SK-N-SH (cell line): ENCODE measurements around the gene METTL27. TPM values are rescaled to one million over a fixed set of nuclear protein-coding genes. Genes with fewer than 3 reads are reported as not detected.

Source experiments
- CTCF ChIA-PET: fragments of 300-600, 350-600 bp; formaldehyde crosslinking; extraction: SDS; loops from one replicate; lab custom pipeline; 2021; lab: Yijun Ruan, JAX
- POLR2A ChIA-PET: fragments of 350-600 bp; sonication (Branson Sonifier 250); formaldehyde crosslinking; extraction: SDS; loops from one replicate; lab custom pipeline; 2020; ENCODE audit warnings: antibody characterized with exemption, inconsistent platforms; lab: Yijun Ruan, JAX
- DNase-seq: peaks from one replicate; pipeline ENCODE4 v3.0.0; 2012
- H2AFZ ChIP-seq: fragments of 200-600 bp; sonication (generic); 2 replicates; pipeline ENCODE4 v1.8.1; 2016; ENCODE audit warnings: antibody characterized with exemption, mild to moderate bottlenecking, low read depth
- H3F3A ChIP-seq: fragments of 200-600 bp; sonication (generic); replicated peaks from 2 replicates; pipeline ENCODE3; 2016; ENCODE audit warnings: antibody characterized with exemption, mild to moderate bottlenecking; ENCODE audit not compliant: insufficient read depth
- H3K27ac ChIP-seq, 2 experiments: fragments of 200-500 bp in 1 of 2; fragments of 200-600 bp in 1 of 2; sonication (Bioruptor generic) in 1 of 2; sonication (generic), shearing (Covaris generic) in 1 of 2; 2 replicates each; pipeline versions ENCODE4 v1.5.1 to v1.6.1; 2014 to 2016; ENCODE audit warnings: low read depth in 2 of 2, inconsistent platforms in 1 of 2, low read length in 1 of 2, mild to moderate bottlenecking in 1 of 2, mixed read lengths in 1 of 2
- H3K27me3 ChIP-seq: fragments of 200-600 bp; sonication (generic), shearing (Covaris generic); 2 replicates; pipeline ENCODE4 v1.6.1; 2016; ENCODE audit warnings: mixed run types; ENCODE audit not compliant: insufficient read depth
- H3K36me3 ChIP-seq, 2 experiments: fragments of 200-500 bp in 1 of 2; fragments of 200-600 bp in 1 of 2; sonication (Bioruptor generic) in 1 of 2; sonication (generic) in 1 of 2; replicated peaks in 1 of 2; 2 replicates each; pipeline versions ENCODE3 to v1.5.1; 2014 to 2016; ENCODE audit warnings: low read length in 1 of 2, mild to moderate bottlenecking in 1 of 2; ENCODE audit not compliant: insufficient read depth in 2 of 2, control insufficient read depth in 1 of 2
- H3K4me1 ChIP-seq, 2 experiments: fragments of 200-500 bp in 1 of 2; fragments of 200-600 bp in 1 of 2; sonication (Bioruptor generic) in 1 of 2; sonication (generic), shearing (Covaris generic) in 1 of 2; 2 replicates each; pipeline versions ENCODE4 v1.5.1 to v1.6.1; 2014 to 2016; ENCODE audit warnings: low read depth in 1 of 2, low read length in 1 of 2, mixed run types in 1 of 2; ENCODE audit not compliant: insufficient read depth in 2 of 2, control insufficient read depth in 1 of 2
- H3K4me2 ChIP-seq: fragments of 200-600 bp; sonication (generic), shearing (Covaris generic); 2 replicates; pipeline ENCODE4 v1.6.1; 2017; ENCODE audit warnings: mixed run types
- H3K4me3 ChIP-seq, 2 experiments: fragments of 200-500 bp in 1 of 2; fragments of 200-600 bp in 1 of 2; sonication (Bioruptor generic) in 1 of 2; sonication (generic), shearing (Covaris generic) in 1 of 2; 2 replicates each; pipeline versions ENCODE4 v1.5.1 to v1.8.1; 2014 to 2016; ENCODE audit warnings: low read depth in 2 of 2, inconsistent platforms in 1 of 2, low read length in 1 of 2, mild to moderate bottlenecking in 1 of 2, mixed read lengths in 1 of 2, moderate library complexity in 1 of 2
- H3K79me2 ChIP-seq: fragments of 200-600 bp; sonication (generic); 2 replicates; pipeline ENCODE4 v1.8.1; 2017; ENCODE audit warnings: mild to moderate bottlenecking; ENCODE audit not compliant: insufficient read depth
- H3K9ac ChIP-seq: fragments of 200-600 bp; sonication (generic); 2 replicates; pipeline ENCODE4 v1.6.1; 2017; ENCODE audit warnings: mixed run types
- H3K9me2 ChIP-seq: fragments of 200-600 bp; sonication (generic); 2 replicates; pipeline ENCODE4 v1.6.1; 2017; ENCODE audit warnings: mixed run types
- H3K9me3 ChIP-seq: fragments of 200-600 bp; sonication (generic); 2 replicates; pipeline ENCODE4 v1.6.1; 2017; ENCODE audit warnings: mixed run types, mild to moderate bottlenecking, moderate library complexity
- H4K20me1 ChIP-seq: fragments of 200-600 bp; sonication (generic); 2 replicates; pipeline ENCODE4 v1.6.1; 2017; ENCODE audit warnings: mild to moderate bottlenecking, mixed run types; ENCODE audit not compliant: insufficient read depth
- CHD2 ChIP-seq: fragments of 150-350 bp; IDR thresholded peaks from 2 replicates; pipeline ENCODE4 v1.6.1; 2018; ENCODE audit warnings: low read length; ENCODE audit not compliant: partially characterized antibody
- ELF1 ChIP-seq: IDR thresholded peaks from 2 replicates; pipeline ENCODE4 v1.4.0; 2012
- FOSL2 ChIP-seq: IDR thresholded peaks from 2 replicates; pipeline ENCODE4 v1.4.0; 2012; ENCODE audit warnings: low read depth, mild to moderate bottlenecking, moderate library complexity, borderline replicate concordance
- GABPA ChIP-seq: IDR thresholded peaks from 2 replicates; pipeline ENCODE4 v1.4.0; 2012; ENCODE audit warnings: low read depth, mild to moderate bottlenecking
- JUND ChIP-seq: IDR thresholded peaks from 2 replicates; pipeline ENCODE4 v1.4.0; 2012
- MXI1 ChIP-seq: IDR thresholded peaks from 2 replicates; pipeline ENCODE4 v1.6.1; 2012; ENCODE audit warnings: mild to moderate bottlenecking, low read depth, low read length, improper control_type of control experiment
- NRF1 ChIP-seq: IDR thresholded peaks from 2 replicates; pipeline ENCODE4 v1.6.1; 2012; ENCODE audit warnings: low read depth, mild to moderate bottlenecking, low read length
- POLR2AphosphoS5 ChIP-seq: IDR thresholded peaks from 2 replicates; pipeline ENCODE4 v1.6.1; 2012; ENCODE audit warnings: low read depth, low read length
- RAD21 ChIP-seq: IDR thresholded peaks from 2 replicates; pipeline ENCODE4 v1.6.1; 2012; ENCODE audit warnings: mild to moderate bottlenecking, low read length
- RCOR1 ChIP-seq: fragments of 150-350 bp; IDR thresholded peaks from 2 replicates; pipeline ENCODE4 v1.6.1; 2017; ENCODE audit warnings: antibody characterized with exemption, low read length
- RFX5 ChIP-seq: IDR thresholded peaks from 2 replicates; pipeline ENCODE4 v1.6.1; 2012; ENCODE audit warnings: mild to moderate bottlenecking, improper control_type of control experiment, low read length
- RXRA ChIP-seq: IDR thresholded peaks from 2 replicates; pipeline ENCODE4 v1.4.0; 2012; ENCODE audit warnings: low read depth, mild to moderate bottlenecking, borderline replicate concordance
- TAF1 ChIP-seq: IDR thresholded peaks from 2 replicates; pipeline ENCODE4 v1.6.1; 2012; ENCODE audit warnings: low read depth, mild to moderate bottlenecking, low read length, moderate library complexity, borderline replicate concordance
- YY1 ChIP-seq: IDR thresholded peaks from 2 replicates; pipeline ENCODE4 v1.4.0; 2012; ENCODE audit warnings: low read depth, mild to moderate bottlenecking
- WGBS: methylation state at CpG from one replicate; pipeline ENCODE4 v1.1.6; 2017; ENCODE audit warnings: low lambda C conversion rate; 5-methylcytosine and 5-hydroxymethylcytosine counted together
- polyA plus RNA-seq, 3 experiments: library from polyadenylated mRNA; depleted of rRNA; stranded (reverse); fragments of >200 nt; gene quantifications; 2 replicates each; pipeline ENCODE4 v1.2.3, GENCODE V29; 2012
- TF ChIP-seq, protein P1 (sequence below): IDR thresholded peaks from 2 replicates; pipeline ENCODE4; 2012
- TF ChIP-seq, protein P2 (sequence below): fragments of 150-350 bp; IDR thresholded peaks from 2 replicates; pipeline ENCODE4 v1.6.1; 2017; ENCODE audit warnings: antibody characterized with exemption, low read length, low read depth, borderline replicate concordance
- TF ChIP-seq, protein P3 (sequence below): fragments of 200-600 bp; sonication (generic); IDR thresholded peaks from 2 replicates; pipeline ENCODE4 v1.6.1; 2017; ENCODE audit warnings: antibody characterized with exemption, mild to moderate bottlenecking, moderate library complexity
- TF ChIP-seq, protein P4 (sequence below): fragments of 150-350 bp; IDR thresholded peaks from 2 replicates; pipeline ENCODE4 v1.6.1; 2016; ENCODE audit warnings: mild to moderate bottlenecking, low read depth, low read length

METTL27 gene
- polyA plus RNA-seq, 1 of the 3 experiments (the other 2 are of a cell fraction) = 3.1 TPM

DNA sequence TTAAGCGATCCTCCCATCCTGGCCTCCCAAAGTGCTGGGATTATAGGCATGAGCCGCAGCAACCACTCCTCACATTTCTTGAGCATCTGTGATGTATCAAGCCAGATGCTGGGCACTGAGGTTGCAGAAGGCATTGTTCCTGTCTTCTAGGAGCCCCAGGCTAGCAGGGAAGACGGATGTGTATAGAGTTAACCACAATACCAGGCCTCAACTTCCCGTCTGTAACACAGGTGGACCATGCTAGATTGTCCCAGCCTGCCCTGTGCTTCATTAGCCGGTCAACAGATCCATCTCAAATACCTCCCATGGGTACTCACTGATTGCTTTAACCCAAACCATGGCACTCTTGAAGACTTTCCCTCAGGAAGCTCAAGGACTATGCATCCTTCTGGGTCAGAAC lies 13.3 kb downstream of the METTL27 start:
- WGBS = 96% methylated on average over 5 of the region's 5 CpGs
- Histone ChIP-seq H3K27me3 (no peaks in the 10 kb centered on the region), H3K9me3 (no peaks in the 10 kb centered on the region), H3K27ac (peak overlapping the region in 1 of 2 experiments; percentile 94; a peak in 1 of 4 replicates)
- TF ChIP-seq, protein P1, sequence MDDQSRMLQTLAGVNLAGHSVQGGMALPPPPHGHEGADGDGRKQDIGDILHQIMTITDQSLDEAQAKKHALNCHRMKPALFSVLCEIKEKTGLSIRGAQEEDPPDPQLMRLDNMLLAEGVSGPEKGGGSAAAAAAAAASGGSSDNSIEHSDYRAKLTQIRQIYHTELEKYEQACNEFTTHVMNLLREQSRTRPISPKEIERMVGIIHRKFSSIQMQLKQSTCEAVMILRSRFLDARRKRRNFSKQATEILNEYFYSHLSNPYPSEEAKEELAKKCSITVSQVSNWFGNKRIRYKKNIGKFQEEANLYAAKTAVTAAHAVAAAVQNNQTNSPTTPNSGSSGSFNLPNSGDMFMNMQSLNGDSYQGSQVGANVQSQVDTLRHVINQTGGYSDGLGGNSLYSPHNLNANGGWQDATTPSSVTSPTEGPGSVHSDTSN = no peak
- no peak for TF ChIP-seq POLR2AphosphoS5
- TF ChIP-seq CHD2 = no peak
- no peak for TF ChIP-seq RXRA
- TF ChIP-seq NRF1 = no peak
- TF ChIP-seq RCOR1 = no peak
- no peak for TF ChIP-seq YY1
- no peak for TF ChIP-seq MXI1
- no peak for TF ChIP-seq ELF1
- TF ChIP-seq, protein P2, sequence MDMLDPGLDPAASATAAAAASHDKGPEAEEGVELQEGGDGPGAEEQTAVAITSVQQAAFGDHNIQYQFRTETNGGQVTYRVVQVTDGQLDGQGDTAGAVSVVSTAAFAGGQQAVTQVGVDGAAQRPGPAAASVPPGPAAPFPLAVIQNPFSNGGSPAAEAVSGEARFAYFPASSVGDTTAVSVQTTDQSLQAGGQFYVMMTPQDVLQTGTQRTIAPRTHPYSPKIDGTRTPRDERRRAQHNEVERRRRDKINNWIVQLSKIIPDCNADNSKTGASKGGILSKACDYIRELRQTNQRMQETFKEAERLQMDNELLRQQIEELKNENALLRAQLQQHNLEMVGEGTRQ = no peak
- TF ChIP-seq, protein P3, sequence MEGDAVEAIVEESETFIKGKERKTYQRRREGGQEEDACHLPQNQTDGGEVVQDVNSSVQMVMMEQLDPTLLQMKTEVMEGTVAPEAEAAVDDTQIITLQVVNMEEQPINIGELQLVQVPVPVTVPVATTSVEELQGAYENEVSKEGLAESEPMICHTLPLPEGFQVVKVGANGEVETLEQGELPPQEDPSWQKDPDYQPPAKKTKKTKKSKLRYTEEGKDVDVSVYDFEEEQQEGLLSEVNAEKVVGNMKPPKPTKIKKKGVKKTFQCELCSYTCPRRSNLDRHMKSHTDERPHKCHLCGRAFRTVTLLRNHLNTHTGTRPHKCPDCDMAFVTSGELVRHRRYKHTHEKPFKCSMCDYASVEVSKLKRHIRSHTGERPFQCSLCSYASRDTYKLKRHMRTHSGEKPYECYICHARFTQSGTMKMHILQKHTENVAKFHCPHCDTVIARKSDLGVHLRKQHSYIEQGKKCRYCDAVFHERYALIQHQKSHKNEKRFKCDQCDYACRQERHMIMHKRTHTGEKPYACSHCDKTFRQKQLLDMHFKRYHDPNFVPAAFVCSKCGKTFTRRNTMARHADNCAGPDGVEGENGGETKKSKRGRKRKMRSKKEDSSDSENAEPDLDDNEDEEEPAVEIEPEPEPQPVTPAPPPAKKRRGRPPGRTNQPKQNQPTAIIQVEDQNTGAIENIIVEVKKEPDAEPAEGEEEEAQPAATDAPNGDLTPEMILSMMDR = no peak
- no peak for TF ChIP-seq TAF1
- TF ChIP-seq, protein P4, sequence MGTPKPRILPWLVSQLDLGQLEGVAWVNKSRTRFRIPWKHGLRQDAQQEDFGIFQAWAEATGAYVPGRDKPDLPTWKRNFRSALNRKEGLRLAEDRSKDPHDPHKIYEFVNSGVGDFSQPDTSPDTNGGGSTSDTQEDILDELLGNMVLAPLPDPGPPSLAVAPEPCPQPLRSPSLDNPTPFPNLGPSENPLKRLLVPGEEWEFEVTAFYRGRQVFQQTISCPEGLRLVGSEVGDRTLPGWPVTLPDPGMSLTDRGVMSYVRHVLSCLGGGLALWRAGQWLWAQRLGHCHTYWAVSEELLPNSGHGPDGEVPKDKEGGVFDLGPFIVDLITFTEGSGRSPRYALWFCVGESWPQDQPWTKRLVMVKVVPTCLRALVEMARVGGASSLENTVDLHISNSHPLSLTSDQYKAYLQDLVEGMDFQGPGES = no peak
- TF ChIP-seq RFX5 = no peak
- TF ChIP-seq RAD21 = no peak
- TF ChIP-seq FOSL2 = no peak
- no peak for TF ChIP-seq GABPA
- no peak for TF ChIP-seq JUND
- TF ChIP-seq, all 33 proteins: peak for 0
- ChIA-PET POLR2A (interaction anchor here (0.6 to 1.7 kb wide), 2 partner anchors 9 to 11 kb away, joined by 3 to 5 read pairs; no protein-coding TSS in a partner anchor), CTCF (interaction anchor here (0.9 to 6.3 kb wide), 7 partner anchors 12 to 377 kb away, joined by 3 to 48 read pairs (median 6); partner anchors contain the start of gene METTL27)
- H3K79me2 ChIP-seq = no peaks in the 10 kb centered on the region
- H3K9me2 ChIP-seq = no peaks in the 10 kb centered on the region
- H3K9ac ChIP-seq = no peak overlapping the region
- no peak overlapping the region for H3K4me3 ChIP-seq
- H3K4me1 ChIP-seq = peaks cover 19 to 54% of the 10 kb centered on the region in 2 experiments
- no peaks in the 10 kb centered on the region for H3K36me3 ChIP-seq
- no peak for DNase-seq
- H2AFZ ChIP-seq = no peak overlapping the region
- H4K20me1 ChIP-seq = no peaks in the 10 kb centered on the region
- no peak overlapping the region for H3K4me2 ChIP-seq
- peaks cover 15% of the 10 kb centered on the region for H3F3A ChIP-seq
